ENCODE measurements around the gene R3HDM4. TPM values are rescaled to one million over a fixed set of nuclear protein-coding genes. Genes with fewer than 3 reads are reported as not detected.
A peak's percentile ranks its signal among the peaks of the same experiment; 100 is the strongest.

The R3HDM4 gene
- total and polyA plus RNA-seq, 9 donors, result 8.7 to 43.0 (median 29.5) TPM

GRCh38 chr19:947090-947706, 34.2 kb upstream of the R3HDM4 start:
- no peak for TF ChIP-seq POLR2A (IDR thresholded peaks at IDR 0.05)
- TF ChIP-seq CTCF (IDR thresholded peaks at IDR 0.05), result no peak
- Histone ChIP-seq H3K36me3 (no peaks in the 10 kb centered on the region), H3K9me3 (no peaks in the 10 kb centered on the region), H3K27ac (no peak overlapping the region), H3K27me3 (no peaks in the 10 kb centered on the region), H3K4me1 (ENCODE audit: insufficient read depth) (peaks cover 7% of the 10 kb centered on the region), H3K4me3 (no peak overlapping the region)
- WGBS, 3 donors, result 88 to 95% (median 92%) methylated on average over 30 of the region's 30 CpGs
- intact Hi-C loops (cut with DNase I), result no loop called here
- peak in 2 of 5 donors; percentile 7 to 22 for DNase-seq

DNA sequence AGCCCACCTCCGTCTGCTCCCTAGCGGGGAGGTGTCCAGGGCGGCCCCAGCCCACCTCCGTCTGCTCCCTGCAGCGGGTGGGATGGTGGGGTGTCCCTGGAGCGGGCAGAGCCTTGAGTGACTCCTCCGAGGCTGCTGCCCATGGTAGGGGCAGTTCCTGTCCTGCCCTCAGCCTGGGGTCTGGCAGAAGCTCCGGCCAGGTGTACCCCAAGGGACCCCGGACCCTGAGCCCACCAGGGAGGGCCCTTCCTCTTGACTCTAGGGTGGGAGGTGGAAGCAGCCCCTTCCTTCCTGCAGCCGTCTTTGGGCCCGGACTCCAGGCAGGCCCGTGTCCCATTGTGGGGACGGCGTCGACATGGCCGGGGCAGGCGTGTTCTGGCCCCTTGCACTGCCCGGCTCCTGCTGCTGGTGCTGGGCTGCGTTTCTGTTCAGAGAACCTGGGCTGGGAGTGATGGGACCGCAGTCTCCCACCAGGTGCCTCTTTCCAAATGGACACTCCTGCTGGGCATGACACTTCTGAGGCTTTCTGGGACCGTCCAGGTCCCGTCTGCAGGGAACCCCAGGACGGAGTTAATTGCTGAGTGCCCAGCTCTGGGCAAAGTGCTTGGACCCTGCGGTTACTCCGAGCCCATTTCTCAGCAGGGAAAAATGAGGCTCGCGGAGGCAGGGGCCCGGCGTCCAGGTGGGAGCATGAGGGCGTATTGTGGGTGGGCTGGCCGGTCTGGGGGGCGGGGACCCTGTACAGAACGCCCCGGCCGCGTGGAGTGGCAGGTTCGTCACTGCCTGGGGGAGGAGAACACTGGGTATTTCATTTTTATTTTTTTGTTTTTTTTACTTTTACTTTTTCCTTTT, 32.6 kb upstream of the R3HDM4 start:
- 90% methylated on average over 29 to 37 of the region's 37 CpGs for WGBS, 3 donors
- Histone ChIP-seq H3K4me1 (ENCODE audit: insufficient read depth) (peaks cover 12% of the 10 kb centered on the region), H3K9me3 (no peaks in the 10 kb centered on the region), H3K27me3 (no peaks in the 10 kb centered on the region), H3K27ac (no peak overlapping the region), H3K36me3 (no peaks in the 10 kb centered on the region), H3K4me3 (no peak overlapping the region)
- intact Hi-C loops (cut with DNase I), result no loop called here
- DNase-seq, result peak in 1 of 5 donors; percentile 26
- TF ChIP-seq EP300 (IDR thresholded peaks at IDR 0.05) (no peak), POLR2A (IDR thresholded peaks at IDR 0.05) (no peak), CTCF (IDR thresholded peaks at IDR 0.05) (no peak)

GRCh38 chr19:944663-945241, 31.7 kb upstream of the R3HDM4 start:
- no peaks in the 10 kb centered on the region for H3K27me3 ChIP-seq
- no peaks in the 10 kb centered on the region for H3K36me3 ChIP-seq
- TF ChIP-seq CTCF (IDR thresholded peaks at IDR 0.05) (no peak), POLR2A (IDR thresholded peaks at IDR 0.05) (no peak), EP300 (IDR thresholded peaks at IDR 0.05) (no peak)
- H3K4me1 ChIP-seq (ENCODE audit: insufficient read depth), result peaks cover 12% of the 10 kb centered on the region
- H3K9me3 ChIP-seq, result no peaks in the 10 kb centered on the region
- peak in 3 of 5 donors; percentile 43 to 62 (median 57) for DNase-seq
- no peak overlapping the region for H3K4me3 ChIP-seq
- H3K27ac ChIP-seq, result no peak overlapping the region
- WGBS, 3 donors, result 53 to 60% (median 57%) methylated on average over 22 of the region's 22 CpGs
- intact Hi-C loops (cut with DNase I), result no loop called here

- Histone ChIP-seq H3K9me3 (no peaks in the 10 kb centered on the region), H3K27ac (no peak overlapping the region), H3K4me1 (ENCODE audit: insufficient read depth) (peaks cover 12% of the 10 kb centered on the region), H3K4me3 (no peak overlapping the region), H3K36me3 (no peaks in the 10 kb centered on the region), H3K27me3 (no peaks in the 10 kb centered on the region)
- TF ChIP-seq EP300 (IDR thresholded peaks at IDR 0.05) (no peak), POLR2A (IDR thresholded peaks at IDR 0.05) (no peak), CTCF (IDR thresholded peaks at IDR 0.05) (no peak)
- 9 to 15% (median 11%) methylated on average over 24 to 27 of the region's 27 CpGs for WGBS, 3 donors
- peak; percentile 84 to 96 (median 89) for DNase-seq
- intact Hi-C loops (cut with DNase I), result no loop called here
These were observed 31.1 kb upstream of the R3HDM4 start for GRCh38 chr19:944171-944567.
